Measurements from ENCODE around the gene NPR1. TPM values are rescaled to one million over a fixed set of nuclear protein-coding genes. Genes with fewer than 3 reads are reported as not detected.
"Not testable (repeated sequence)": the region's sequence is repeated elsewhere in the genome, so short reads cannot be mapped to it uniquely, and the experiment has no call there.

Gene NPR1
- total RNA-seq, 8 experiments from 2014 or later = 0.27 to 0.85 (median 0.64) TPM; not detected in 1

GRCh38 chr1:153705484-153705883 is 27.0 kb downstream of the NPR1 start:
- WGBS, 10 experiments = 33 to 100% (median 85%) methylated on average over 1 to 9 of the region's 9 CpGs; no CpG with 5 or more reads in 2 of the 10 experiments
- in situ Hi-C loops (cut with MboI; ENCODE audit: low pct_unique_long_range_greater_than_20kb in 2 of 9, low sequenced_read_pairs in 9 of 9, unreplicated experiment in 9 of 9) = no loop called here
- ATAC-seq (replicated peaks in 6 of 8) = peak in 3 of 8 experiments; percentile 42 to 49 (median 46)
- Histone ChIP-seq H3K4me1 (replicated peaks in 1 of 2) (no peaks in the 10 kb centered on the region), H3K4me3 (no peak overlapping the region), H3K27ac (no peak overlapping the region)

GRCh38 chr1:153711026-153711425 is 32.5 kb downstream of the NPR1 start:
- in situ Hi-C loops (cut with MboI; ENCODE audit: low pct_unique_long_range_greater_than_20kb in 2 of 9, low sequenced_read_pairs in 9 of 9, unreplicated experiment in 9 of 9) = no loop called here
- Histone ChIP-seq H3K27ac (no peak overlapping the region), H3K4me3 (no peak overlapping the region), H3K4me1 (replicated peaks in 1 of 2) (no peaks in the 10 kb centered on the region)
- ATAC-seq (replicated peaks in 6 of 8) = peak in 1 of 8 experiments; percentile 8
- 0 to 83% (median 71%) methylated on average over 2 to 7 of the region's 7 CpGs; no CpG with 5 or more reads in 4 of the 10 experiments for WGBS, 10 experiments

GRCh38 chr1:153716211-153716610 is 37.7 kb downstream of the NPR1 start:
- H3K4me1 ChIP-seq (replicated peaks in 1 of 2); in situ Hi-C loops (cut with MboI; ENCODE audit: low pct_unique_long_range_greater_than_20kb in 2 of 9, low sequenced_read_pairs in 9 of 9, unreplicated experiment in 9 of 9); H3K4me3 ChIP-seq; ATAC-seq (replicated peaks in 6 of 8); H3K27ac ChIP-seq: not testable (repeated sequence)
- WGBS, 10 experiments = 60 to 87% (median 83%) methylated on average over 1 to 4 of the region's 5 CpGs; no CpG with 5 or more reads in 5 of the 10 experiments

- Histone ChIP-seq H3K4me3 (no peak overlapping the region), H3K27ac (no peak overlapping the region), H3K4me1 (replicated peaks in 1 of 2) (no peaks in the 10 kb centered on the region)
- 70 to 100% (median 88%) methylated on average over 1 to 3 of the region's 3 CpGs; no CpG with 5 or more reads in 3 of the 10 experiments for WGBS, 10 experiments
- ATAC-seq (replicated peaks in 6 of 8) = no peak
- in situ Hi-C loops (cut with MboI; ENCODE audit: low pct_unique_long_range_greater_than_20kb in 2 of 9, low sequenced_read_pairs in 9 of 9, unreplicated experiment in 9 of 9) = no loop called here
These were observed 38.8 kb downstream of the NPR1 start for GRCh38 chr1:153717330-153717729.

- WGBS, 10 experiments = 20 to 100% (median 88%) methylated on average over 1 to 3 of the region's 3 CpGs; no CpG with 5 or more reads in 4 of the 10 experiments
- Histone ChIP-seq H3K27ac (no peak overlapping the region), H3K4me1 (replicated peaks in 1 of 2) (peaks cover 4 to 5% of the 10 kb centered on the region in 2 donors), H3K4me3 (no peak overlapping the region)
- in situ Hi-C loops (cut with MboI; ENCODE audit: low pct_unique_long_range_greater_than_20kb in 2 of 9, low sequenced_read_pairs in 9 of 9, unreplicated experiment in 9 of 9) = no loop called here
- no peak for ATAC-seq (replicated peaks in 6 of 8)
These were observed 45.2 kb downstream of the NPR1 start for GRCh38 chr1:153723687-153724086.

- H3K4me3 ChIP-seq; ATAC-seq (replicated peaks in 6 of 8); H3K27ac ChIP-seq: not testable (repeated sequence)
- in situ Hi-C loops (cut with MboI; ENCODE audit: low pct_unique_long_range_greater_than_20kb in 2 of 9, low sequenced_read_pairs in 9 of 9, unreplicated experiment in 9 of 9) = loop anchor here in 1 of 9 experiments (25.0 kb wide), 1 partner anchor 212 kb away; no protein-coding TSS in a partner anchor
- whole genome bisulfite sequencing, 10 experiments = 70 to 100% (median 91%) methylated on average over 1 to 4 of the region's 4 CpGs; no CpG with 5 or more reads in 4 of the 10 experiments
- H3K4me1 ChIP-seq (replicated peaks in 1 of 2) = peaks cover 12 to 13% of the 10 kb centered on the region in 2 donors
These were observed 46.1 kb downstream of the NPR1 start for GRCh38 chr1:153724634-153725033.

GRCh38 chr1:153727463-153728304 is 49.2 kb downstream of the NPR1 start, which contains the start of gene INTS3:
Gene INTS3, plus strand, starts transcription at chr1:153728050. Its CDS starts 585 bp downstream, at chr1:153728635.
- WGBS, 10 experiments = 0 to 18% (median 0%) methylated on average over 1 to 11 of the region's 49 CpGs; no CpG with 5 or more reads in 3 of the 10 experiments
- peaks cover 25% of the 10 kb centered on the region in 2 donors for H3K4me1 ChIP-seq (replicated peaks in 1 of 2)
- peak; percentile 98 to 100 (median 99) for ATAC-seq (replicated peaks in 6 of 8)
- in situ Hi-C loops (cut with MboI; ENCODE audit: low pct_unique_long_range_greater_than_20kb in 2 of 9, low sequenced_read_pairs in 9 of 9, unreplicated experiment in 9 of 9) = loop anchor here in 1 of 9 experiments (25.0 kb wide), 1 partner anchor 215 kb away; no protein-coding TSS in a partner anchor
- peak within 1 kb of the TSS; percentile 72 to 92 (median 83) for H3K4me3 ChIP-seq
- H3K27ac ChIP-seq = peak within 1 kb of the TSS; percentile 95 to 96

- Histone ChIP-seq H3K4me1 (replicated peaks in 1 of 2) (peaks cover 25% of the 10 kb centered on the region in 2 donors), H3K27ac (peak overlapping the region; percentile 95 to 96), H3K4me3 (peak overlapping the region; percentile 72 to 92 (median 83))
- in situ Hi-C loops (cut with MboI; ENCODE audit: low pct_unique_long_range_greater_than_20kb in 2 of 9, low sequenced_read_pairs in 9 of 9, unreplicated experiment in 9 of 9) = loop anchor here in 1 of 9 experiments (25.0 kb wide), 1 partner anchor 216 kb away; no protein-coding TSS in a partner anchor
- 0% methylated on average over 1 to 5 of the region's 19 CpGs; no CpG with 5 or more reads in 3 of the 10 experiments for WGBS, 10 experiments
- peak in 6 of 8 experiments; percentile 2 to 15 (median 9) for ATAC-seq (replicated peaks in 6 of 8)
These were observed 50.0 kb downstream of the NPR1 start for GRCh38 chr1:153728305-153729066.

GRCh38 chr1:153730468-153730988 is 52.0 kb downstream of the NPR1 start:
- Histone ChIP-seq H3K4me1 (replicated peaks in 1 of 2) (peaks cover 37 to 39% of the 10 kb centered on the region in 2 donors), H3K4me3 (no peak overlapping the region), H3K27ac (no peak overlapping the region)
- ATAC-seq (replicated peaks in 6 of 8) = no peak
- 31 to 100% (median 52%) methylated on average over 1 to 5 of the region's 5 CpGs; no CpG with 5 or more reads in 1 of the 10 experiments for WGBS, 10 experiments
- in situ Hi-C loops (cut with MboI; ENCODE audit: low pct_unique_long_range_greater_than_20kb in 2 of 9, low sequenced_read_pairs in 9 of 9, unreplicated experiment in 9 of 9) = loop anchor here in 1 of 9 experiments (25.0 kb wide), 1 partner anchor 218 kb away; no protein-coding TSS in a partner anchor

GRCh38 chr1:153733970-153734369 is 55.5 kb downstream of the NPR1 start:
- no peak overlapping the region for H3K4me3 ChIP-seq
- ATAC-seq (replicated peaks in 6 of 8) = peak in 1 of 8 experiments; percentile 87
- peaks cover 32 to 33% of the 10 kb centered on the region in 2 donors for H3K4me1 ChIP-seq (replicated peaks in 1 of 2)
- peak overlapping the region; percentile 0 to 11 for H3K27ac ChIP-seq
- in situ Hi-C loops (cut with MboI; ENCODE audit: low pct_unique_long_range_greater_than_20kb in 2 of 9, low sequenced_read_pairs in 9 of 9, unreplicated experiment in 9 of 9) = loop anchor here in 1 of 9 experiments (25.0 kb wide), 1 partner anchor 222 kb away; no protein-coding TSS in a partner anchor
- WGBS, 10 experiments = 29 to 100% (median 60%) methylated on average over 1 of the region's 1 CpG; no CpG with 5 or more reads in 2 of the 10 experiments

GRCh38 chr1:153734396-153735089 is 56.1 kb downstream of the NPR1 start:
- Histone ChIP-seq H3K4me1 (replicated peaks in 1 of 2) (peaks cover 26 to 27% of the 10 kb centered on the region in 2 donors), H3K4me3 (no peak overlapping the region), H3K27ac (peak overlapping the region in 1 of 2 donors; percentile 0)
- 43 to 100% (median 64%) methylated on average over 1 to 3 of the region's 3 CpGs; no CpG with 5 or more reads in 4 of the 10 experiments for WGBS, 10 experiments
- peak in 4 of 8 experiments; percentile 31 to 72 (median 44) for ATAC-seq (replicated peaks in 6 of 8)
- in situ Hi-C loops (cut with MboI; ENCODE audit: low pct_unique_long_range_greater_than_20kb in 2 of 9, low sequenced_read_pairs in 9 of 9, unreplicated experiment in 9 of 9) = loop anchor here in 1 of 9 experiments (25.0 kb wide), 1 partner anchor 222 kb away; no protein-coding TSS in a partner anchor
